Aorta (tissue), 5 donors: ENCODE results near the gene PRRC2C. TPM values are rescaled to one million over a fixed set of nuclear protein-coding genes. Genes with fewer than 3 reads are reported as not detected.

Experiments used
- ATAC-seq: fragments of 200-7000 bp; cut with Tn5 transposase; one replicate; pipeline ENCODE4 v1.9.1; 2022; ENCODE audit warnings: moderate library complexity; ENCODE audit not compliant: low FRiP score
- DNase-seq, 2 donors: peaks; one replicate each; pipeline ENCODE4 v3.0.0-alpha.2; 2020
- H3K27ac ChIP-seq, 2 donors: one replicate each; pipeline ENCODE4 v1.5.1; 2013; ENCODE audit warnings: low read length in 2 of 2, mild to moderate bottlenecking in 2 of 2, moderate library complexity in 2 of 2, control low read depth in 1 of 2, inconsistent platforms in 1 of 2, low read depth in 1 of 2
- H3K27me3 ChIP-seq, 2 donors: one replicate each; pipeline ENCODE4 v1.6.1; 2013; ENCODE audit warnings: control low read depth in 1 of 2, low read length in 1 of 2, mild to moderate bottlenecking in 1 of 2, moderate library complexity in 1 of 2; ENCODE audit not compliant: insufficient read depth in 2 of 2, control insufficient read depth in 1 of 2
- H3K36me3 ChIP-seq, 2 donors: one replicate each; pipeline ENCODE4 v1.6.1; 2013; ENCODE audit warnings: control low read depth in 1 of 2, low read length in 1 of 2, mild to moderate bottlenecking in 1 of 2; ENCODE audit not compliant: insufficient read depth in 2 of 2, control insufficient read depth in 1 of 2
- H3K4me1 ChIP-seq, 2 donors: one replicate each; pipeline ENCODE4 v1.6.1; 2013; ENCODE audit warnings: low read length in 2 of 2, control low read depth in 1 of 2, mild to moderate bottlenecking in 1 of 2, moderate library complexity in 1 of 2; ENCODE audit not compliant: insufficient read depth in 2 of 2, control insufficient read depth in 1 of 2
- H3K4me3 ChIP-seq, 2 donors: one replicate each; pipeline ENCODE4 v1.5.1; 2013; ENCODE audit warnings: low read length in 2 of 2, control low read depth in 1 of 2, mild to moderate bottlenecking in 1 of 2
- H3K9me3 ChIP-seq: one replicate; pipeline ENCODE4 v1.6.1; 2013; ENCODE audit warnings: mild to moderate bottlenecking, low read length; ENCODE audit not compliant: control insufficient read depth
- WGBS, 2 donors: extraction: QIAGEN DNeasy Blood & Tissue Kit; methylation state at CpG; one replicate each; pipeline ENCODE4 v1.1.7; 2013; 5-methylcytosine and 5-hydroxymethylcytosine counted together
- intact Hi-C, 2 donors: fragments of 100-400 bp; cut with DNase I; formaldehyde crosslinking; loops; one replicate each; pipeline versions ENCODE4 v1.14.2 to v1.15.0; 2022
- polyA plus RNA-seq, 2 donors: library from polyadenylated mRNA; stranded (reverse); fragments of 200-250 nt; gene quantifications; one replicate each; pipeline ENCODE4 v1.2.3, GENCODE V29; 2013
- total RNA-seq, 2 donors: library from RNA; stranded (reverse); fragmentation: NEBNext Ultra II Directional; extraction: Animal tissue kit (Norgen Biotek cat#: 25700); gene quantifications; one replicate each; pipeline ENCODE4 v1.2.1, GENCODE V29; 2021
- donor health status: healthy with polysubstance abuse.
- donor health status: Bipolar disorder and iron deficiency.
- donor health status: DM: no; HTN: no; CAD: no.
- donor health status: DM: no; HTN: no; CAD: no.
- donor health status: DM: yes; HTN: yes; CAD: no.

Gene PRRC2C
- total and polyA plus RNA-seq, 4 donors, result 19.2 to 193 (median 175) TPM

DNA sequence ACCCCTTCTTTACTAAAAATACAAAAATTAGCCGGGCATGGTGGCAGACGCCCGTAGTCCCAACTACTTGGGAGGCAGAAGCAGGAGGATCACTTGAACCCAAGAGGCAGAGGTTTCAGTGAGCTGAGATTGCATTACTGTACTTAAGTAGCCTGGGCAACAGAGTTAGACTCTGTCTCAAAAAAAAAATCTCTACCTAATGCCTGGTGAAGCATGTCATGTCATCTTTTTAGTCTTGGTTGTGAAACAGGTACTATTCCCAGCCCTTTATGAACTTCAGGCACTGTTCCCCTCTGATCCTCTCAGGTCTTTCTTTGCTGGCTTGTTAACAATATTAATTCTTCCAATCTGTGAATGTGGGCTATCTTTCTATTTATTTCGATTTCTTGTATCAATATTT, 22.1 kb downstream of the PRRC2C start:
- intact Hi-C loops, result no loop called here
- H3K4me1 ChIP-seq, result peaks cover 0 to 4% of the 10 kb centered on the region in 2 donors
- DNase-seq, result no peak

DNA sequence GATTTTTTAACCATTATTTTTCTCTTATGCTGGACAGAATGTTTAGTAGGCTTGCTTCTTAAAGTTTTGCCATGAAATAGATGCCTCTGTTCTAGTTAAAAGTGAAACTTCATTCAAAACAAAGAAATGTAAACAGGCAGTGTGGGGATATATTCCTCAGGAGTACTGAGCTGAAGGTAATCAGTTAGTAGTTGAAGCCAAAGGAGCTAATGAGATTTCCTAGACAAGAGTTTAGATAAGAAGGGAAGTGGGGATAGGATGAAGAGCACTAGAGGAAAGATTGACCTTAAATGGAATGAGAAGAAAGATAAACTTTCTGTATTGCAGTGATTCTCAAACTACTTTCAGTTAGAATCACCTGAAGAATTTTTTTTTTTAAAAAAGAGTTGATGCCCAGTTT, 23.9 kb downstream of the PRRC2C start:
- DNase-seq (no peak), ATAC-seq (no peak)
- Histone ChIP-seq H3K27me3 (no peaks in the 10 kb centered on the region), H3K9me3 (no peaks in the 10 kb centered on the region), H3K27ac (no peak overlapping the region), H3K36me3 (no peaks in the 10 kb centered on the region), H3K4me3 (no peak overlapping the region), H3K4me1 (no peaks in the 10 kb centered on the region)
- intact Hi-C loops, result no loop called here

More for the DNA sequence above, 22.1 kb downstream of the PRRC2C start:
- Histone ChIP-seq H3K27me3 (no peaks in the 10 kb centered on the region), H3K9me3 (no peaks in the 10 kb centered on the region), H3K4me3 (no peak overlapping the region), H3K27ac (no peak overlapping the region), H3K36me3 (no peaks in the 10 kb centered on the region)
- WGBS, 2 donors, result 94 to 96% methylated on average over 4 of the region's 4 CpGs
- ATAC-seq, result no peak

DNA sequence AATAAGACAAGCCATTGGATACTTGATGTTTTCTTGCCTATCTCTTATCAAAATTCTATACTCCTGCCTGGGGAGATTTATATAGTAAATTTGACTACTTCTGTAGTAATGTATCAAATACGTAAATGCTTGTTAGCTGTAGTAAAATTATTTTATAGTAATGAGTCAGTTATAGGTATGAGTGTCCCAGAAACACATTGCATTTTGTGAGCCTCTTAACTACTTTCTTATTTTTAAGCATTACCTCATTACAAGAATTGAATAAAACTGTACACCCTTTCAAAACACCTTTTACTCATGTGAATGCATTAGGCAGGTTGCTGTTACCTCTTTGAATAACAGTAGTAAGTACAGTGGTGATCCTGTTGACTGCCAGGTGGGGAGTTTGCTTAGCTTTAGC, 28.4 kb downstream of the PRRC2C start:
- ATAC-seq (no peak), DNase-seq (no peak)
- WGBS, 2 donors, result 0 to 2% methylated on average over 1 of the region's 1 CpG
- H3K4me1 ChIP-seq, result no peaks in the 10 kb centered on the region
- H3K27ac ChIP-seq, result no peak overlapping the region
- H3K9me3 ChIP-seq, result no peaks in the 10 kb centered on the region
- no peak overlapping the region for H3K4me3 ChIP-seq
- H3K36me3 ChIP-seq, result peaks cover 4 to 6% of the 10 kb centered on the region in 2 donors
- intact Hi-C loops, result loop anchor here in 1 of 2 donors (10.0 kb wide), 1 partner anchor 51 kb away; no protein-coding TSS in a partner anchor
- H3K27me3 ChIP-seq, result no peaks in the 10 kb centered on the region

DNA sequence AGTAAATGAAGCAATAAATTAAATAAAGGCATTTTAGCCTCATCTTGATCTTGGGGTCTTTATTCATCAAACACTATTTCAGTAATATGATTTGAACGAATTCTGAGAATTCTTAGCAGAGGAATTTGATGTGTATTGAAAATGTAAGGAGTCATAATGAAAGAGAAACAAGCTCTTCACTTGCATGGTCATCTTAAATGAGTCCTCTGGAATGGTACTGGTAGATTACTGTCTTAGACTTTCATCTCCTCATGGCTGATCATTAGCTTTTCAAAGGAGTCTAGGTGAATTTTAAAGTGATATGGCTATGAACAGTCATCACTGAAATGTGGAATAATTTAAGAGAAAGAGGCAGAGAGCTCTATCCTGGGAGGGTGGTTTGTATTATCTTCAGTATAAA, 30.0 kb downstream of the PRRC2C start:
- Histone ChIP-seq H3K4me1 (no peaks in the 10 kb centered on the region), H3K27ac (no peak overlapping the region), H3K27me3 (no peaks in the 10 kb centered on the region), H3K4me3 (no peak overlapping the region), H3K9me3 (no peaks in the 10 kb centered on the region), H3K36me3 (peaks cover 4 to 6% of the 10 kb centered on the region in 2 donors)
- DNase-seq (no peak), ATAC-seq (no peak)
- intact Hi-C loops, result loop anchor here in 1 of 2 donors (10.0 kb wide), 1 partner anchor 50 kb away; no protein-coding TSS in a partner anchor
- 89 to 91% methylated on average over 1 of the region's 1 CpG for WGBS, 2 donors

DNA sequence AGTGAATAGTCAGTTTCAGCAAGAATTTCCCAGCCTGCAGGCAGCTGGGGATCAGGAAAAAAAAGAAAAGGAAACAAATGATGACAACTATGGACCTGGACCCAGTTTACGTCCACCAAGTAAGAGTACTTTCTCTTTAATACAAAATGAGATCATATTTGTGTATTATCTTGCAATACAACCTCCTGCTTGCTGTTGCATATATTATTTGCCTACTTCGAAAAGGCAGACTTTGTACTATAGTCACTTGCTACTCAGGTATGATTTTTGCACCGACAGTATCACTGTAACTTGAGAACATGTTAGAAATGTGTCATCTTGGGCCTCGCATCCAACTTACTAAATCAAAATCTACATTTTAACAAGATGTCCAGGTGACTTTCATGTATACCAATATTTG, 30.4 kb downstream of the PRRC2C start:
- no peaks in the 10 kb centered on the region for H3K27me3 ChIP-seq
- ATAC-seq (no peak), DNase-seq (no peak)
- 82 to 87% methylated on average over 4 of the region's 4 CpGs for WGBS, 2 donors
- H3K9me3 ChIP-seq, result no peaks in the 10 kb centered on the region
- H3K36me3 ChIP-seq, result peaks cover 4 to 6% of the 10 kb centered on the region in 2 donors
- H3K4me3 ChIP-seq, result no peak overlapping the region
- intact Hi-C loops, result loop anchor here in 1 of 2 donors (10.0 kb wide), 1 partner anchor 49 kb away; no protein-coding TSS in a partner anchor
- no peaks in the 10 kb centered on the region for H3K4me1 ChIP-seq
- no peak overlapping the region for H3K27ac ChIP-seq

DNA sequence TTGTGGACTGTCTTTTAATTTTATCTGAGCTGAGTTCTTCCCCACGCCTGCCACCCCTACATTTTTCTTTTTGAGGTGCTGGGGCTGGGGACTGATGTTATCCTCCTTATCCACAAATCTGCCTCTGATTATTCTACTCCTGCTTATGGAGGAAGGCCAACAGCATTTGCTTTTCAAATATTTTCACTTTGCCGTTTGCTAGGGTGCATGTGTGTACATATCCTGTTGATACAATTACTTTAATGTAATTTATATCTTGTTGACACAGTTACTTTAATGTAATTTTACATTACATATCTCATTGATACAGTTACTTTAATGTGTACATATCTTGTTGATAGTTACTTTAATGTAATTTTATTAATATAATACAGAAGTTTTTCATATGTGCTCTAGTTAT, 36.2 kb downstream of the PRRC2C start:
- Histone ChIP-seq H3K27me3 (no peaks in the 10 kb centered on the region), H3K4me1 (no peaks in the 10 kb centered on the region), H3K4me3 (no peak overlapping the region), H3K27ac (no peak overlapping the region), H3K36me3 (peaks cover 2 to 6% of the 10 kb centered on the region in 2 donors), H3K9me3 (no peaks in the 10 kb centered on the region)
- WGBS, 2 donors, result 54 to 56% methylated on average over 2 of the region's 2 CpGs
- intact Hi-C loops, result loop anchor here in 1 of 2 donors (10.0 kb wide), 1 partner anchor 63 kb away; no protein-coding TSS in a partner anchor
- ATAC-seq, result no peak
- DNase-seq, result no peak

DNA sequence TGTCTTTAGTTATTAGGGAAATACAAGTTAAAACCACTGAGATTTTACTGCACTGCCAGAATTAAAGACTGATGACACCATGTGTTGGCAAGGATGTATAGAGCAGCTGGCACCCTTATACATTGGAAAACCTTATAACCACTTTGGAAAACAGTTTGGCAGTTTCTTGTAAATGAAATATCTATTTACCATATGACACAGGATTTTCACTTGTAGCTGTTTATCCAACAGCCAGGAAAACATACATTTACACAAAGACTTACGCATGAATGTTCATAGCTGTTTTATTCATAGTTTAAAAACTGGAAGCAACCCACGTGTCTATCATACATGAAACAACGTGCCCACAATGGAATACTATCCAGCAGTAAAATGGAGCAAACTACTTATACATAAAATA, 45.3 kb downstream of the PRRC2C start:
- DNase-seq, result no peak
- H3K36me3 ChIP-seq, result peaks cover 2 to 9% of the 10 kb centered on the region in 2 donors
- intact Hi-C loops, result no loop called here
- no peak overlapping the region for H3K4me3 ChIP-seq
- H3K27ac ChIP-seq, result no peak overlapping the region
- no peak for ATAC-seq
- no peaks in the 10 kb centered on the region for H3K9me3 ChIP-seq
- WGBS, 2 donors, result 84 to 88% methylated on average over 3 of the region's 3 CpGs
- H3K4me1 ChIP-seq, result no peaks in the 10 kb centered on the region
- H3K27me3 ChIP-seq, result no peaks in the 10 kb centered on the region

DNA sequence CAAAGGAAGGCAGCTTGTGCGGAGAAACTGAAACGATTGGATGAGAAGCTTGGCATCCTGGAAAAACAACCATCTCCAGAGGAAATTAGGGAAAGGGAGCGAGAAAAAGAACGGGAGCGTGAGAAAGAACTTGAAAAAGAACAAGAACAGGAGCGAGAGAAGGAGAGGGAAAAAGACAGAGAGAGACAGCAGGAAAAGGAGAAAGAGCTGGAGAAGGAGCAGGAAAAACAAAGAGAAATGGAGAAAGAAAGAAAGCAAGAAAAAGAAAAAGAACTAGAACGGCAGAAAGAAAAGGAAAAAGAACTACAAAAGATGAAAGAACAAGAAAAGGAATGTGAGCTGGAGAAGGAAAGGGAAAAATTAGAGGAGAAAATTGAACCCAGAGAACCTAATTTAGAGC, 47.2 kb downstream of the PRRC2C start:
- 94% methylated on average over 7 of the region's 7 CpGs for WGBS, 2 donors
- no peak overlapping the region for H3K4me3 ChIP-seq
- no peak overlapping the region for H3K27ac ChIP-seq
- H3K4me1 ChIP-seq, result no peaks in the 10 kb centered on the region
- peaks cover 2 to 9% of the 10 kb centered on the region in 2 donors for H3K36me3 ChIP-seq
- intact Hi-C loops, result no loop called here
- DNase-seq (no peak), ATAC-seq (no peak)
- no peaks in the 10 kb centered on the region for H3K27me3 ChIP-seq
- H3K9me3 ChIP-seq, result no peaks in the 10 kb centered on the region

DNA sequence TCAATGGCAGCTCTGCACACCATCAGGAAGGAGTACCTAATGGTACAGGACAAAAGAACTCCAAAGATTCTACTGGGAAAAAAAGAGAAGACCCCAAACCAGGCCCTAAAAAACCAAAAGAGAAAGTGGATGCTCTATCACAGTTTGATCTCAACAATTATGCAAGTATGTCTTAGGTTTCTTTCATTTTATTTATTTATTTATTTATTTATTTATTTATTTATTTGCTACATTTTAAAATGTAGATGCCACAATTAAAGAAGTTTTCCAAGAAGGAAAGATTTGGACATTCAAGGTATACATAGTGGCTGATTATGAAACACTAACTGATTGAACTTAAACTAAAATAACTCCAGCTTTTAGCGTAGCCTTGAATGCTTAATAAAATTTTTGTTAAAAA, 60.2 kb downstream of the PRRC2C start:
- peaks cover 10 to 14% of the 10 kb centered on the region in 2 donors for H3K36me3 ChIP-seq
- H3K27me3 ChIP-seq, result no peaks in the 10 kb centered on the region
- no peak overlapping the region for H3K27ac ChIP-seq
- no peak for DNase-seq
- H3K4me1 ChIP-seq, result no peaks in the 10 kb centered on the region
- WGBS, 2 donors, result 95 to 97% methylated on average over 1 of the region's 1 CpG
- no peak for ATAC-seq
- no peak overlapping the region for H3K4me3 ChIP-seq
- intact Hi-C loops, result no loop called here
- H3K9me3 ChIP-seq, result no peaks in the 10 kb centered on the region
